Activated T-cell treated with anti-CD3 and anti-CD28 coated beads, Interleukin-2, amount 50 U/mL, for 24 hours (primary cell): Measurements from ENCODE around the gene CDC42BPA.

Source experiments
- DNase-seq: peaks from one replicate; pipeline ENCODE4 v3.0.0-alpha.2; 2020
- H3K27ac Mint-ChIP-seq: 2 replicates; pipeline ENCODE4 v1.8.0; 2020; ENCODE audit warnings: mild to moderate bottlenecking, mixed read lengths
- H3K27me3 Mint-ChIP-seq: 2 replicates; pipeline ENCODE4 v1.8.0; 2020; ENCODE audit warnings: mixed read lengths
- H3K36me3 Mint-ChIP-seq: 2 replicates; pipeline ENCODE4 v1.8.0; 2020; ENCODE audit warnings: low read depth, mixed read lengths
- H3K4me1 Mint-ChIP-seq: 2 replicates; pipeline ENCODE4 v1.8.0; 2020; ENCODE audit warnings: low read depth, mixed read lengths
- H3K4me3 Mint-ChIP-seq: 2 replicates; pipeline ENCODE4 v1.8.0; 2020; ENCODE audit warnings: mild to moderate bottlenecking, moderate library complexity, mixed read lengths
- H3K9me3 Mint-ChIP-seq: 2 replicates; pipeline ENCODE4 v1.8.0; 2020; ENCODE audit warnings: mixed read lengths

The CDC42BPA gene

GRCh38 chr1:226951286-226952117 lies 366.8 kb downstream of the CDC42BPA start:
- DNase-seq = no peak
- Mint-ChIP-seq H3K4me3 (no peak overlapping the region), H3K27me3 (no peaks in the 10 kb centered on the region), H3K9me3 (peaks cover 5% of the 10 kb centered on the region), H3K36me3 (peaks cover 14% of the 10 kb centered on the region), H3K4me1 (peaks cover 42% of the 10 kb centered on the region), H3K27ac (peak overlapping the region; percentile 68)

GRCh38 chr1:226950871-226951270 lies 367.4 kb downstream of the CDC42BPA start:
- Mint-ChIP-seq H3K27me3 (no peaks in the 10 kb centered on the region), H3K36me3 (peaks cover 14% of the 10 kb centered on the region)

DNA sequence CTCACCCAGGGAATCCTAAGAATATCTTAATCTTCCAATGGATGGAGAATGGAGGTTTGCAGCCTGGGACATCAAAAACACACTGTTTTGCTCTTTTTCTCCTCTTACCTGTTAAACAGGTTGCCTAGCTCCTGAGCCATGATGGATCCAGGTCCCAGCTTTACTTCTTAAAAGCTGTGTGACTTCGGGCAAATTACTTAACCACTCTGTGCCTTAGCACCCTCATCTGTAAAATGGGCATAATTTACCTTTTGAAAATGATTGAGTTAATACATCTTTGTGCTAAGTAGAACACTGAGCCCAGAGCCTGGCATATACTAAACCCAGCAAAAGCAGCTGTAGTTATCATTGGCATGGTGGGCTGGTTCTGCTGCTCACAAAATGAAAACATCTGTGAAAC lies 368.0 kb downstream of the CDC42BPA start:
- Mint-ChIP-seq H3K36me3 (peaks cover 14% of the 10 kb centered on the region), H3K27ac (no peak overlapping the region), H3K9me3 (peaks cover 5% of the 10 kb centered on the region), H3K4me1 (peaks cover 53% of the 10 kb centered on the region), H3K4me3 (no peak overlapping the region), H3K27me3 (no peaks in the 10 kb centered on the region)
- no peak for DNase-seq

More at GRCh38 chr1:226950871-226951270, 367.4 kb downstream of the CDC42BPA start:
- no peak overlapping the region for H3K4me3 Mint-ChIP-seq
- DNase-seq = no peak
- peaks cover 49% of the 10 kb centered on the region for H3K4me1 Mint-ChIP-seq
- peaks cover 5% of the 10 kb centered on the region for H3K9me3 Mint-ChIP-seq
- H3K27ac Mint-ChIP-seq = peak overlapping the region; percentile 68

DNA sequence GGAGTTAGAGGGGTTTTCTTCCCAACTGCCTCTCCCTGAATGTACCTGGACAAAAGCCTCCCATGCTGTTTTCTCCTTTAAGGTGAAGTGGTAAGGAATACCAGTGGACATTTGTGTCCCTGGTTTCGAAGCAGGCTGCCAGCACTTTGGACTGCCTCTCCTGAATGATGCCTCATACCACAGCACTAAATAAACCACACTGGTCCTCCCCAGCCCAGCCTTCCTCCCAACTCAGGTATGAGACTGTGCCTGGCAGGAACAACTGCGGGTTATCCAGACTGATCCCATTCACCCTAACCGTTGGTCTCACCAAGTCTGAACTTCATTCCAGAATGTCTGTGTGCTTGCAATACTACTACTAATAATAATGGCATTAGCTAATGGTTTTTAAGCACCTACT lies 368.9 kb downstream of the CDC42BPA start:
- no peak overlapping the region for H3K27ac Mint-ChIP-seq
- DNase-seq = no peak
- peaks cover 5% of the 10 kb centered on the region for H3K9me3 Mint-ChIP-seq
- peaks cover 58% of the 10 kb centered on the region for H3K4me1 Mint-ChIP-seq
- no peak overlapping the region for H3K4me3 Mint-ChIP-seq
- peaks cover 16% of the 10 kb centered on the region for H3K36me3 Mint-ChIP-seq
- H3K27me3 Mint-ChIP-seq = no peaks in the 10 kb centered on the region

- Mint-ChIP-seq H3K9me3 (peaks cover 5% of the 10 kb centered on the region), H3K36me3 (peaks cover 16% of the 10 kb centered on the region), H3K27ac (no peak overlapping the region), H3K4me3 (no peak overlapping the region), H3K27me3 (no peaks in the 10 kb centered on the region), H3K4me1 (peaks cover 60% of the 10 kb centered on the region)
- DNase-seq = no peak
Observed at GRCh38 chr1:226948996-226949395, 369.3 kb downstream of the CDC42BPA start.

GRCh38 chr1:226948480-226948879 lies 369.8 kb downstream of the CDC42BPA start:
- no peak overlapping the region for H3K4me3 Mint-ChIP-seq
- H3K27me3 Mint-ChIP-seq = no peaks in the 10 kb centered on the region

DNA sequence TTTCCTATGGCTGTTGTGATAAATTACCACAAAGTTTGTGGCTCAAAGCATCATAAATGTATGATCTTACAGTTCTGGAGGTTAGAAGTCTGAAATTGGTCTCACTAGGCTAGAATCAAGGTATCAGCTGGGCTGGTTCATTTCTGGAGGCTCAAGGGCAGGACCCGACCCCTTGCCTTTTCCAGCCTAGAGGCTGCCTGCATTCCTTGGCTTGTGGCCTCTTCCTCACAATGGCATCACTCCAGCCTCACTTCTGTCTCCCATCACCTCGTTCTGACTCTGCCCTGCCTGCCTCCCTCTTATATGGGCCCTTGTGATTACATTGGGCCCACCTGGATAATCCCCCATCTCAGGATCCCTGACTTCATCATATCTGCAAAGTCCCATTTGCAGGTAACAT lies 370.2 kb downstream of the CDC42BPA start:
- Mint-ChIP-seq H3K36me3 (peaks cover 16% of the 10 kb centered on the region), H3K9me3 (peaks cover 5% of the 10 kb centered on the region), H3K27me3 (no peaks in the 10 kb centered on the region), H3K4me1 (peaks cover 64% of the 10 kb centered on the region), H3K4me3 (no peak overlapping the region), H3K27ac (no peak overlapping the region)
- DNase-seq = no peak

More at GRCh38 chr1:226948480-226948879, 369.8 kb downstream of the CDC42BPA start:
- DNase-seq = no peak
- Mint-ChIP-seq H3K4me1 (peaks cover 63% of the 10 kb centered on the region), H3K9me3 (peaks cover 5% of the 10 kb centered on the region), H3K36me3 (peaks cover 16% of the 10 kb centered on the region), H3K27ac (no peak overlapping the region)

- Mint-ChIP-seq H3K27ac (no peak overlapping the region), H3K4me1 (peaks cover 74% of the 10 kb centered on the region), H3K27me3 (no peaks in the 10 kb centered on the region), H3K9me3 (peaks cover 5% of the 10 kb centered on the region), H3K36me3 (peaks cover 16% of the 10 kb centered on the region), H3K4me3 (no peak overlapping the region)
- DNase-seq = no peak
Observed at GRCh38 chr1:226946841-226947240, 371.5 kb downstream of the CDC42BPA start.

GRCh38 chr1:226946285-226946684 lies 372.0 kb downstream of the CDC42BPA start:
- no peaks in the 10 kb centered on the region for H3K27me3 Mint-ChIP-seq
- H3K27ac Mint-ChIP-seq = no peak overlapping the region
- H3K4me1 Mint-ChIP-seq = peaks cover 73% of the 10 kb centered on the region
- H3K36me3 Mint-ChIP-seq = peaks cover 16% of the 10 kb centered on the region
- DNase-seq = no peak
- no peak overlapping the region for H3K4me3 Mint-ChIP-seq
- H3K9me3 Mint-ChIP-seq = peaks cover 5% of the 10 kb centered on the region

- Mint-ChIP-seq H3K4me3 (no peak overlapping the region), H3K4me1 (peaks cover 74% of the 10 kb centered on the region), H3K9me3 (peaks cover 5% of the 10 kb centered on the region), H3K27me3 (no peaks in the 10 kb centered on the region), H3K36me3 (peaks cover 16% of the 10 kb centered on the region), H3K27ac (peak overlapping the region; percentile 26)
- no peak for DNase-seq
Observed at GRCh38 chr1:226945858-226946245, 372.4 kb downstream of the CDC42BPA start.

GRCh38 chr1:226945106-226945857 lies 373.0 kb downstream of the CDC42BPA start:
- Mint-ChIP-seq H3K4me3 (no peak overlapping the region), H3K27ac (no peak overlapping the region), H3K36me3 (peaks cover 19% of the 10 kb centered on the region), H3K9me3 (peaks cover 5% of the 10 kb centered on the region), H3K27me3 (no peaks in the 10 kb centered on the region), H3K4me1 (peaks cover 76% of the 10 kb centered on the region)
- DNase-seq = no peak

- peaks cover 73% of the 10 kb centered on the region for H3K4me1 Mint-ChIP-seq
- DNase-seq = no peak
- H3K9me3 Mint-ChIP-seq = peaks cover 5% of the 10 kb centered on the region
- no peaks in the 10 kb centered on the region for H3K27me3 Mint-ChIP-seq
- peaks cover 12% of the 10 kb centered on the region for H3K36me3 Mint-ChIP-seq
- H3K4me3 Mint-ChIP-seq = no peak overlapping the region
- H3K27ac Mint-ChIP-seq = peak overlapping the region; percentile 28
Observed at GRCh38 chr1:226943927-226944326, 374.4 kb downstream of the CDC42BPA start.

DNA sequence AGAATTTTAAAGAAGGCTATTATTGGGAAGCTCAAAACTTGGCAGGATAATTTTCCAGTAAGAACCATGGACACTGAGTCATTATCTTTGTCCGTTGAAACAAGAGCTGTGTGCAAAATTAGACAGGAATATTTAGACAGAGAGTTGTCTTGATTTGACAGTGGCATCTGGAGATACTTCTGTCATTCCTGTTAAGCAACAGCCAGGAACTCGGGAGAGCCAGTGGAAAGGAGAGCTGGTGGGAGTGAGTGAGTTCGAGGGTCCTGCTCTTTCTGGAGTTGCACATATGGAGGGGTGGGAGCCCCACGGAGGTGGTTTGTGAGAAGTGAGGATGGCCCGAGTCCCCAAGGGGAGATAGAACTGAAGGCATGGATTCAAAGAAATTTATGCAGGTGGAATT lies 375.1 kb downstream of the CDC42BPA start:
- H3K9me3 Mint-ChIP-seq = peaks cover under 1% of the 10 kb centered on the region
- H3K27me3 Mint-ChIP-seq = no peaks in the 10 kb centered on the region
- no peak for DNase-seq
- H3K36me3 Mint-ChIP-seq = peaks cover 7% of the 10 kb centered on the region
- H3K4me3 Mint-ChIP-seq = no peak overlapping the region
- H3K27ac Mint-ChIP-seq = no peak overlapping the region
- H3K4me1 Mint-ChIP-seq = peaks cover 75% of the 10 kb centered on the region

- Mint-ChIP-seq H3K27ac (no peak overlapping the region), H3K36me3 (peaks cover 7% of the 10 kb centered on the region), H3K4me3 (no peak overlapping the region), H3K4me1 (peaks cover 77% of the 10 kb centered on the region), H3K27me3 (no peaks in the 10 kb centered on the region), H3K9me3 (no peaks in the 10 kb centered on the region)
- DNase-seq = no peak
Observed at GRCh38 chr1:226942392-226942791, 375.9 kb downstream of the CDC42BPA start.

GRCh38 chr1:226940806-226941067 lies 377.6 kb downstream of the CDC42BPA start:
- Mint-ChIP-seq H3K4me1 (peaks cover 63% of the 10 kb centered on the region), H3K27ac (peak overlapping the region; percentile 92), H3K4me3 (peak overlapping the region; percentile 84), H3K27me3 (no peaks in the 10 kb centered on the region), H3K36me3 (peaks cover 7% of the 10 kb centered on the region), H3K9me3 (no peaks in the 10 kb centered on the region)
- no peak for DNase-seq
